Measurements from ENCODE around the gene CBR4.
"Not testable (repeated sequence)": the region's sequence is repeated elsewhere in the genome, so short reads cannot be mapped to it uniquely, and the experiment has no call there.

The CBR4 gene

DNA sequence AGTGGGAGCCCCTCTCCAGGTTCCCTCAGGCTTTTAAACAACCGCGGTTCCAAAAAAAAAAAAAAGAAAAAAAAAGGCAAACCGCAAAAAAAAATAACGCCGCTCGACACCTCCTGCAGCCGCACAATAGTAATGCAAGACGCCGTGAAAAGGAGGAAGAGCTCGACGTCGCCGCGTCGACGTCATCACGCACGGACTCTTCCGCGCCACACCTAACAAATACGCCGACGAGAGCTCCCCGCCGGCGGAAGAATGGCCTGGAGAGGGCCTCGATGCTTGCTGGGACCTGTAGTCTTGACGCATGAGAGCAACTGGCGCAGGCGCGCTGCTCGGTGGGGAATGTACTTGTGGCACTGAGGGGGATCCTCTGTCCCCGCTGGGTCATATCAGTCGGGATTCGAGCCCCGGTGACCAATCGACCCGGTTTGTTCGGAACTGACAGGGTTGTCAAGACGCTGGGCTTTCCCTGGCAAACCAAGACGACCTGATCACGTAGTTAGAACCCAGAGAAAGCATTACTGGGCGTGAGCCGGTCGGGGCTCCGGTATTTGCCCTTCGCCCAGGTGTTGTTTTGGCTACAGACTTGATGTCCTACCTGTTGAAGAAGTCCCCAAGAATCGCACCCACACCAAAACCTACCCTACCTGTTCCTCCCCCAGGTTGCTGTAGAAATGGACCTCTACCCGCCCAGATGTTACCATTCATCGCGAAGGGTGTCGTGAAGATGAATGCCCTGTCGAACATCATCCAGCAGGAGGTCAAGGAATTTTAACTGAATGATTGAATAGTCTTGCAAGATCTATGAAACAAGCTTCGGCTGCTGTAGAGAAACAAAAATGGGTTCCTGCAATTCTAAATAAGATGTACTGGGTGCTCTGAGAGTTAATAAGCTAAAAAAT lies at the start of gene CBR4:
CBR4 (minus strand) TSS at position 131 of the 899 bp plus-strand sequence. CDS start 166 bp downstream, outside the sequence.
- peak; percentile 97 to 98 for DNase-seq

DNA sequence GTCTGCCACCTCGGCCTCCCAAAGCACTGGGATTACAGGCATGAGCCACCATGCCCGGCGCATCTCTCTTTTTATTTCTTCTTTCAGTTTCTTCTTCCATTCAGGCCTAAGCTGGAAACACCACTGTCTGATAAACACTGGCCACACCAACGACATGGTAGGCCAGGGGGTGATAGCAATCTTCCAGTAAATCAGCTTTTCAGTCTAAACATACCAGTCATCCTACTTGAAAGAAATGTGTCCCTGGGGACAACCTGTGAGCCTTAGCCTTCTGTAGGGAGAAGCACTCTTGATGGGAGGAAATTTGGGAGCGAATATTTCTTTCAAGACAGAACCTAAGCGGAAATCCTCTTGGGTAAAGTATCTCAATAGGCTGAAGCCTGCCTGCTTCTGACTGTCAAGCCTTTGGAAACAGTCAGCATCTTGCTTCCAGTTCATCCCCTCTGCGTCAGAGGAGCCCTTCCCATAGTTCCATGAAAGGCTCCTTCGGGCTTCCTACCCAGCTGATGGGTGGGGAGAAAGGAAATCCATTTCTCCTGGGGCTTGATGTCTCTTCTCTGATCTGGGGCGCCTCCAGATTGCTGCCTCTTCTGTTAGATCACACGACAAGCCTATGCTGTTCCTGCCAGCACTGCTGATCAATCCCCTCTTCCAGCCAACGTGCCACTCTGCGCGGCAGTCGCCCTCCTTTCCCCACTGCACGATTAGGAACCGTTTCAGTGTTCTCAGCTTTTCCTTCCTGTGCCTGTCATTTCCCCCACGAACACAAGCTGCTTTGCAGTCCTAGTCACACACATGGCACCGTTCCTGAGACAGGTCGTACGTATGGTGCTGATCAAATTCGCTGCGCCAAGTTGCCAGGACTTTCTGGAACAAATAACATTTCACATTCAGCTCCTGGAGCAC lies 49.5 kb upstream of the CBR4 start:
- no peak for DNase-seq

GRCh38 chr4:169058312-169058711 lies 48.3 kb upstream of the CBR4 start:
- DNase-seq: no peak

GRCh38 chr4:169054879-169055278 lies 44.8 kb upstream of the CBR4 start:
- DNase-seq: no peak

GRCh38 chr4:169052594-169052945 lies 42.5 kb upstream of the CBR4 start:
- DNase-seq: no peak

GRCh38 chr4:169051761-169052593 lies 41.9 kb upstream of the CBR4 start:
- DNase-seq: no peak

GRCh38 chr4:169050881-169051760 lies 41.1 kb upstream of the CBR4 start:
- no peak for DNase-seq

GRCh38 chr4:169050284-169050683 lies 40.2 kb upstream of the CBR4 start:
- DNase-seq: no peak

GRCh38 chr4:169048868-169049414 lies 38.9 kb upstream of the CBR4 start:
- no peak for DNase-seq

DNA sequence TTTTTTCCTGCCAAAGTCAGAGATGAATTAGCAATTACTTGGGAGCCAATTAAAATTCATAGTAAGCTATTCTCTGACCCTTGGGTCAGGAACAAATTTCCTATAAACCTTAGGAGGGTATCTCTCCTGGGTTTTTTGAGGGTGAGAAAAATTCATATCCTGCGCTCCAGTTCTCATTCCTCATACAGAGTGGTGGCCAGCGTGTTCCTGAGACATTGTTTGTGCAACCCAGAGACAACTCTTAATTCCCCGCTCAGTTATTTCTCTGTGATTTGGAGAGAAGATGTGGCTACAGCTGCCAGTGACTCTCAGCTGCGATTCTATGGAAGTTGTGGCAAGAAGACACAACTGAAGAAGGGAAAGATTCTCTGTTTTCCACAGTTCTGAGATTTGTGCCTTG lies 37.9 kb upstream of the CBR4 start:
- no peak for DNase-seq

DNA sequence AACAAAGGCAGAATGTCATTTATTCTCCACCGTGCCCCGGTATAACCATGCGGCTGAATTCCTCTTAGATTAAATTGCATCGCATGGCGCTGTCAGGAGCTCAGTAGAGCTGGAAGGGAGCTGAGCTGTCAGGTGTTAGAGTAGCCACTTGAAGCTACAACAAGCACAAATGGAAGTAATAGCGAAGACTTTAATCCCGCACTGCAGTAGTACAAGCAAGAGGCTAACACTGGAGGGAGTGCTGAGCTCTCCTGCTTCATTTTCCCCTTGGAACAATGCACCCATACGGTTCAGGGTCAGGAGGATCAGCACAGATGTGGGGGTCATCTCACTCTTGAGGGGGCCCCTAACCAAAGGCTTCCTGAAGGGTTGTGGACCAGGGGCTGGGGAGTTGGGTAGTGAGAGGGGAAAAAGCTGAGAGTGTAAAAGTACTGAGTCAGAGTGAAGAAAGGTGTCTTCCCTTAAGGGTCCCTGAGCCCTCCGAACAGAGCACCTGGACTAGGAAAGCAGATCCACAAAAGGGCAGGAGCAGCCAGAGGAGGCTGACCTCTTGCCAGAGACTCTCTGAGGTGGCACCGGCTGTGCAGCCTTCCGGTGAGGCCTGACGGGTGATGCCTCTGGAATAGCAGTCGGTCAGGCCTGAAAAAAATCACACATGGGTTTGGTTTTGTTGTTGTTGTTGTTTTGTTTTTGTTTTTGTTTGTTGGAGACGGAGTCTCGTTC lies 36.0 kb upstream of the CBR4 start:
- DNase-seq: no peak

GRCh38 chr4:169044714-169045447 lies 34.8 kb upstream of the CBR4 start:
- DNase-seq: no peak

GRCh38 chr4:169042608-169043007 lies 32.6 kb upstream of the CBR4 start:
- no peak for DNase-seq

GRCh38 chr4:169040559-169041261 lies 30.7 kb upstream of the CBR4 start:
- DNase-seq: no peak

- no peak for DNase-seq
Measured at GRCh38 chr4:169039251-169039954, 29.3 kb upstream of the CBR4 start.

GRCh38 chr4:169037506-169037905 lies 27.5 kb upstream of the CBR4 start:
- DNase-seq: no peak

DNA sequence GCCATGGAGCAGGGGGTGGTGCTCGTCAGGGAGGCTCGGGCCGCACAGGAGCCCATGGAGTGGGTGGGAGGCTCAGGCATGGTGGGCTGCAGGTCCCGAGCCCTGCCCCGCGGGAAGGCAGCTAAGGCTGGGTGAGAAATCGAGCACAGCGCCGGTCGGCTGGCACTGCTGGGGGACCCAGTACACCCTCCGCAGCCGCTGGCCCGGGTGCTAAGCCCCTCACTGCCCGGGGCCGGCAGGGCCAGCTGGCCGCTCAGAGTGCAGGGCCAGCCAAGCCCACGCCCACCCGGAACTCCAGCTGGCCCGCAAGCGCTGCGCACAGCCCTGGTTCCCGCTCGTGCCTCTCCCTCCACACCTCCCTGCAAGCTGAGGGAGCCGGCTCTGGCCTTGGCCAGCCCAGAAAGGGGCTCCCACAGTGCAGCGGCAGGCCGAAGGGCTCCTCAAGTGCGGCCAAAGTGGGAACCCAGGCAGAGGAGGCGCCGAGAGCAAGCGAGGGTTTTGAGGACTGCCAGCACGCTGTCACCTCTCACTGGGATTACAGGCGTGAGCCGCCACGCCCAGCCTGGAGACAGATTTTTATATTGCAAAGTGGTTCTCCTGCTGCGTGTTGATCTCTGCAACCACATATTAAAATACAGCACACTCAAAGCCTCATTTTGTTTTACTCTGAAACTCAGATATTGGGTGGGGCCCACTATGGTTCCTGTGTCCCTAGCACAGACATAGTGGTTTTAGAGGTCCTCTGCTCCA lies 26.0 kb upstream of the CBR4 start:
- not testable (repeated sequence) for DNase-seq

- DNase-seq: no peak
Measured at GRCh38 chr4:169033660-169034059, 23.6 kb upstream of the CBR4 start.
